DND-41 (cell line): ENCODE measurements around the gene PRKAR1A.

Experiments
- CTCF ChIP-seq: IDR thresholded peaks from 2 replicates; pipeline ENCODE4 v1.5.1; 2012; ENCODE audit warnings: borderline replicate concordance, low read length, moderate library complexity, mild to moderate bottlenecking; ENCODE audit not compliant: poor library complexity, severe bottlenecking; ENCODE audit errors: extremely low read depth
- EZH2 ChIP-seq: IDR thresholded peaks from 3 replicates; pipeline ENCODE4 v1.6.1; 2012; ENCODE audit warnings: borderline replicate concordance, low read depth, mild to moderate bottlenecking, moderate library complexity, low read length, inconsistent platforms; ENCODE audit not compliant: severe bottlenecking

GRCh38 chr17:68495081-68495480 lies 17.1 kb upstream of the PRKAR1A start:
- TF ChIP-seq CTCF (no peak), EZH2 (no peak)
